Fibroblast of villous mesenchyme (primary cell): Measurements from ENCODE around the gene ADGRD1. TPM values are rescaled to one million over a fixed set of nuclear protein-coding genes. Genes with fewer than 3 reads are reported as not detected.

ENCODE experiments used
- DNase-seq: peaks from one replicate; pipeline ENCODE4 v3.0.0-alpha.2; 2010; ENCODE audit warnings: low read depth
- H3K4me3 ChIP-seq: 2 replicates; pipeline ENCODE4 v1.5.1; 2011; ENCODE audit warnings: low read depth, mild to moderate bottlenecking, low read length
- total RNA-seq: library from RNA; depleted of rRNA; stranded (reverse); fragments of >200 nt; gene quantifications from 2 replicates; pipeline ENCODE4 v1.2.3, GENCODE V29; 2012
- TF ChIP-seq, protein P1 (sequence below): IDR thresholded peaks from 2 replicates; pipeline ENCODE4 v1.5.1; 2012; ENCODE audit warnings: low read depth, mild to moderate bottlenecking, low read length; ENCODE audit not compliant: insufficient read depth

ADGRD1 gene
- total RNA-seq, 1 donor: under 0.01 TPM

DNA sequence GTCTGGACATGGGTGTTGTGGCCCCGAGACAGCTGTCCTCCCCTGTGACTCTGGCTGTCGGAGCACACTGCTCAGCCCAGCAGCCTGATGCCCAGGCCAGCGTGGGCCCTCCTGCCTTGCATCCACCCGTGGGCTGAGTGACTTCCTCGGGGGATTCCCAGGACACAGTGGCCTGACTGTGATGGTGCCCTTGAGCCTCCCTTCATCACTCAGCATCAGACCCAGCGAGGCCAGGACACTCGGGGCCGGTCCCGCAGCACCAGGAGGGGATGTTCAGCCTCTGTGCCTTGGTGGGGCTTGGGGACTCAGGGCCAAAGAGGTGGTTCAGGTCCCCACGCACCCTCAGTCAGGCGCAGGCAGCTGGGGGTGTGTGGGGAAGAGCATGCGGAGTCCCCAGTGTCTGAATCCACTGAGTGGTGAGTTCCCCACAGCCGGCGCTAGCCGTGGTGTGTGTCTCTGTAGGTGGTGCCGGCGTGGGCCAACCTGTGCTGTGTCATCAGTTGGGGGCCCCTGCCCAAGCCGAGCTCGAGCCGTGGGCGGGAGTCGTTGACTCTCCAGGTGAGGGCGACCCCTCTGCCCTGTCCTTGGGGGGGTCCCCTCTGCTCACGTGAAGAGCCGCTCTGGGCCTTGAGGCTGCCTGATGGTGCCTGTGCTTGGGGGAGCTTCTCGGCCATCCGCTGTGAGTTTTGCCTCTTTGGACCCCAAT is 185.8 kb downstream of the ADGRD1 start:
- DNase-seq: no peak
- no peak overlapping the region for H3K4me3 ChIP-seq
- TF ChIP-seq, protein P1, sequence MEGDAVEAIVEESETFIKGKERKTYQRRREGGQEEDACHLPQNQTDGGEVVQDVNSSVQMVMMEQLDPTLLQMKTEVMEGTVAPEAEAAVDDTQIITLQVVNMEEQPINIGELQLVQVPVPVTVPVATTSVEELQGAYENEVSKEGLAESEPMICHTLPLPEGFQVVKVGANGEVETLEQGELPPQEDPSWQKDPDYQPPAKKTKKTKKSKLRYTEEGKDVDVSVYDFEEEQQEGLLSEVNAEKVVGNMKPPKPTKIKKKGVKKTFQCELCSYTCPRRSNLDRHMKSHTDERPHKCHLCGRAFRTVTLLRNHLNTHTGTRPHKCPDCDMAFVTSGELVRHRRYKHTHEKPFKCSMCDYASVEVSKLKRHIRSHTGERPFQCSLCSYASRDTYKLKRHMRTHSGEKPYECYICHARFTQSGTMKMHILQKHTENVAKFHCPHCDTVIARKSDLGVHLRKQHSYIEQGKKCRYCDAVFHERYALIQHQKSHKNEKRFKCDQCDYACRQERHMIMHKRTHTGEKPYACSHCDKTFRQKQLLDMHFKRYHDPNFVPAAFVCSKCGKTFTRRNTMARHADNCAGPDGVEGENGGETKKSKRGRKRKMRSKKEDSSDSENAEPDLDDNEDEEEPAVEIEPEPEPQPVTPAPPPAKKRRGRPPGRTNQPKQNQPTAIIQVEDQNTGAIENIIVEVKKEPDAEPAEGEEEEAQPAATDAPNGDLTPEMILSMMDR: no peak

DNA sequence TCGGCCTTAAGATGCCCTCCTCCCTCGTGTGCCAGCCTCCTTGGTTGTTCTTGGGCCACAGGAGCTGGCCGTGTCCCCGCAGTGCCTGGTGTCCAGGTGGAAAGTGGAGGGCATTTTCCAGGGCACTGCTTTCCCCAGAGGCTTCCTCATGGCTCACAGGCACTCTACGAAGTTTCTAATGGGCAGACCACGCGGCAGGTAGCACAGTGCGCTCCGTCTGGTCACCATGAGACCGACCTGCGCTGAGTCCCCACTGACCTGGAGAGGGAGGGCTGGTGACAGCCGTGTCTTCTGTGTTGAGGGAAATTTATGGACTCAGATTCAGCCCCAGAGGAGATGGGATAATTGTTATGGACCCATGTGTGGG is 186.3 kb downstream of the ADGRD1 start:
- DNase-seq: no peak
- TF ChIP-seq, protein P1: no peak
- no peak overlapping the region for H3K4me3 ChIP-seq

DNA sequence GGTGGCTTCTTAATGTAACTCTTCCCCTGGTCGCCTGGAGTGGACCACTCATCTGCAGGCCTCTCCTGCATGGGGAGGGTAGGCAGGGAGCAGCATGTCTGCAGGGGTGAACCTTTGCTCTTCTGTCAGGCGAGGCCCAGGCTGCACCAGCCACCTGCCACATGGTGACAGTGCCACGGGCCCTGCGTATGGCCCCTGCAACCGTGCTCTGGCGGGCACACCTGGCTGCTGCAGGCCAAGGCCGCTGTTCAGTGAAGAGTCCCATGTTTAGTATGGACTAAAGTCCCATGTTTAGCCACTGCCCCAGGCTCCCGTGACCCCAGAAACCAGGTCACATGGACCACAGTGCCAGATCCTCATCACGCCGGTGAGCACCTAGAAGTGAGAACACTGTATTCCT is 187.0 kb downstream of the ADGRD1 start:
- DNase-seq: no peak
- no peak overlapping the region for H3K4me3 ChIP-seq
- TF ChIP-seq, protein P1: no peak

DNA sequence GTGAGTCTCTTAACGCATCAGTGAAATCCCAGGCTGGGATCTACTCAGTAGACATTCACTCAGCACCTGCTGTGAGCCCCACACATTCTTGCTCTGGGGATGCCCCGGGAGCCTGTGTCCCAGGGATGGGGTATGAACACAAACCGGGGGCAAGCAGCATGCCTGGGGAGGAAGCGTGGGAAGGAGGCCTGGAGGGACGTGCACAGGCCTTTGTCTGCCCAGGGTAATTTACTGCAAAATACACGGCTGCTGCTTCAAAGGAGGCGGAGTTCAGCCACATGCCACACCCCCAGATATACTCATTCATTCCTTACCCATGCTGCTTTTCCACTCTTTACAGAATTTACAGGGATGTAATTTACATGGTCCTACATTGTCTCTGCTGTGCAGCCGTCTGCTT is 187.8 kb downstream of the ADGRD1 start:
- H3K4me3 ChIP-seq: no peak overlapping the region
- TF ChIP-seq, protein P1: no peak
- DNase-seq: no peak

DNA sequence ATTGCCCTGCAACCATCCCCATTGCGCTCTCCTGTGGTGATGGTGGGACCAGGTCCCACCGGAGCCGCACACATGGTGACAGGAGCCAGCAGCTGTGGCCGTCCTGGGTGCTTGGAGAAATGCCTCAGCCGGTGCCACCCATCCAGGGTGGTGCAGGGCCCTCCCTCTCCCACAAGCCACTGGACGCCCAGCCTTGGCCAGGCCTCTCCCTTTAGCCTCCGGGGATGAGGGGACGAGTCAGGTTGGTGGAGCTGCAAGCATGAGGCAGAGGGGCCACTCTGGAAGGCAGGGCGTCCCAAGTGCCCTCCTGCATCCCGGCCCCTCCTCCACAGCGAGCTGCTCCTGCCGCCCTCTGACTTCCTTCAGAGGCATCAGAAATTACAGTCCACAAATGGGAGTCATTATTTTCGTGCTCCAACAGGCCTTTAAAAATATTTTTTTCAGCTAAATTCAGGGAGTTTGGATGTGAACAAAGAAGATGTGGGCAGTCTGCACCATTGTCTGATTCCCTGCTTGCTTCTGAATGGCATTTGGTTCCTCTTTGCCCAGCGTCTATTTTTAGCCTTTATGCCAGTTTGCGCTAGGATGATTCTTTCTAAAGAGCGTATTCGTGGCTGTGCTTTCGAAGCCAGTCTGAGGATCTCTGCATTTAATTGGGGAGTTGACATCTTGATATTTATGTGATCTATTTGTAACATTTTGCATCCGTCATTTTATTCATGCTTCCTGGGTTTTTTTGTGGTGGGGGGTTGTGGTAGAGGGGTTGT is 189.4 kb downstream of the ADGRD1 start:
- TF ChIP-seq, protein P1: no peak
- no peak for DNase-seq
- H3K4me3 ChIP-seq: no peak overlapping the region

DNA sequence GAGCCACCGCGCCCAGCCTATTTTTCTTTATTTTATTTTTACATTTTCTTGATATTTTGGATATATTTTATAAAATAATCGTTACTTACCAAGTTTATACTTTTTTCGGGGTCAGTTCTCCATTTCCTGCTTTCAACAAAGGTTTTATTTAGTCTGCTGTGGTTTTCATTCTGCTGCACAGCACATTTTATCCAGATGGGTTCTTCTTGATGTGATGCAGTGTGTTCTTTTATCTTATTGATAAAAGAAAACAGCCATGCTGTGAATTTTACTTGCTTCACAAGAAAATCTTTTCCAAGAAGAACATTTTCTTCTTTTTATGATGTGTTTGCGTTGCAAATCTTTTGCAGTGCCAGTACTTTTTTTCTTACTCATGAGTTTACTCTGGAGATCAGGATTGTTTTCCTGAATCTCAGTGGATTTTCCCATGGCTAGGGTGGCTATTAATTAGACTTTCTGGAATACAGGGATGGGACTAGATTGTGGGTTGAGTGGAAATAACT is 192.5 kb downstream of the ADGRD1 start:
- no peak for DNase-seq
- TF ChIP-seq, protein P1: no peak
- H3K4me3 ChIP-seq: no peak overlapping the region
